GM12878 (cell line): ENCODE results near the gene USB1.

Experiments
- SUZ12 ChIP-seq: fragments of 200-600 bp; sonication (generic); IDR thresholded peaks from one replicate; pipeline ENCODE4 v1.6.1; 2018; ENCODE audit warnings: antibody characterized with exemption, mild to moderate bottlenecking; ENCODE audit not compliant: unreplicated experiment
- TF ChIP-seq, protein P1 (sequence below): IDR thresholded peaks from 2 replicates; pipeline ENCODE4 v1.6.1; 2012; ENCODE audit warnings: mild to moderate bottlenecking, low read depth, low read length

GRCh38 chr16:57997176-57997527 lies 4.1 kb upstream of the USB1 start:
- TF ChIP-seq, protein P1, sequence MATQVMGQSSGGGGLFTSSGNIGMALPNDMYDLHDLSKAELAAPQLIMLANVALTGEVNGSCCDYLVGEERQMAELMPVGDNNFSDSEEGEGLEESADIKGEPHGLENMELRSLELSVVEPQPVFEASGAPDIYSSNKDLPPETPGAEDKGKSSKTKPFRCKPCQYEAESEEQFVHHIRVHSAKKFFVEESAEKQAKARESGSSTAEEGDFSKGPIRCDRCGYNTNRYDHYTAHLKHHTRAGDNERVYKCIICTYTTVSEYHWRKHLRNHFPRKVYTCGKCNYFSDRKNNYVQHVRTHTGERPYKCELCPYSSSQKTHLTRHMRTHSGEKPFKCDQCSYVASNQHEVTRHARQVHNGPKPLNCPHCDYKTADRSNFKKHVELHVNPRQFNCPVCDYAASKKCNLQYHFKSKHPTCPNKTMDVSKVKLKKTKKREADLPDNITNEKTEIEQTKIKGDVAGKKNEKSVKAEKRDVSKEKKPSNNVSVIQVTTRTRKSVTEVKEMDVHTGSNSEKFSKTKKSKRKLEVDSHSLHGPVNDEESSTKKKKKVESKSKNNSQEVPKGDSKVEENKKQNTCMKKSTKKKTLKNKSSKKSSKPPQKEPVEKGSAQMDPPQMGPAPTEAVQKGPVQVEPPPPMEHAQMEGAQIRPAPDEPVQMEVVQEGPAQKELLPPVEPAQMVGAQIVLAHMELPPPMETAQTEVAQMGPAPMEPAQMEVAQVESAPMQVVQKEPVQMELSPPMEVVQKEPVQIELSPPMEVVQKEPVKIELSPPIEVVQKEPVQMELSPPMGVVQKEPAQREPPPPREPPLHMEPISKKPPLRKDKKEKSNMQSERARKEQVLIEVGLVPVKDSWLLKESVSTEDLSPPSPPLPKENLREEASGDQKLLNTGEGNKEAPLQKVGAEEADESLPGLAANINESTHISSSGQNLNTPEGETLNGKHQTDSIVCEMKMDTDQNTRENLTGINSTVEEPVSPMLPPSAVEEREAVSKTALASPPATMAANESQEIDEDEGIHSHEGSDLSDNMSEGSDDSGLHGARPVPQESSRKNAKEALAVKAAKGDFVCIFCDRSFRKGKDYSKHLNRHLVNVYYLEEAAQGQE, result no peak
- no peak for TF ChIP-seq SUZ12
